Activated naive CD4-positive, alpha-beta T cell treated with anti-CD3 and anti-CD28 coated beads, Interleukin-2, amount 50 U/mL, for 72 hours (primary cell): ENCODE results near the gene DUSP7. TPM values are rescaled to one million over a fixed set of nuclear protein-coding genes. Genes with fewer than 3 reads are reported as not detected.

Experiments used
- ATAC-seq, 2 donors: fragments of 150-1000 bp; cut with Tn5 transposase; 2 replicates each; pipeline ENCODE4 v1.10.0; 2021; ENCODE audit warnings: mild to moderate bottlenecking in 2 of 2, moderate library complexity in 2 of 2
- DNase-seq, 2 donors: peaks; one replicate each; pipeline ENCODE4 v3.0.0; 2021 to 2022; ENCODE audit warnings: low spot score in 2 of 2
- H3K27ac Mint-ChIP-seq, 2 donors: one replicate each; pipeline ENCODE4 v1.8.0; 2022; ENCODE audit warnings: mild to moderate bottlenecking in 2 of 2, mixed read lengths in 2 of 2
- H3K36me3 Mint-ChIP-seq, 2 donors: one replicate each; pipeline ENCODE4 v1.8.0; 2022; ENCODE audit warnings: mixed read lengths in 2 of 2
- H3K9me3 Mint-ChIP-seq, 2 donors: one replicate each; pipeline ENCODE4 v1.8.0; 2022; ENCODE audit warnings: mixed read lengths in 2 of 2
- total RNA-seq, 2 donors: library from RNA; stranded (reverse); gene quantifications; one replicate each; pipeline ENCODE4 v1.2.3, GENCODE V29; 2022

Gene DUSP7
- total RNA-seq, 2 donors from 2014 or later, result 10.8 to 17.5 TPM

DNA sequence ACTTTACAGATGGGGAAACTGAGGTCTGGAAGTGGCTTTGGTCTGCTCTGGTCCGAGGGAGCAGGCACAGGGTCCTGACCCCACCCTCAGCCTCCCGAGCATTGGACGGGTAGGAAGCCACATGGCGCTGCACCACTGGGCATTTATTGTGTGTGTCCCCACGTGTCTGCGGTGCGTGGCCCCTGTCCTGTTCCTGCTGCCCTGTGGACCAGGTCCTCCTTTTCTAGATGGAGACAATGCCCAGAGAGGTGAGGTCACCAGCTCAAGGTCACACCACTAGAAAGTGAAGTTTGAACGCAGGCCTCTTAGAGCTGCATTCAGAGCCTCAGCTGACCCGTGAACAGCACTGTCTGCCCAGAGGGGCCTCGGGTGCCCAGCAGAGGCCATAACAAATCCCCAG is 26.8 kb downstream of the DUSP7 start:
- DNase-seq (no peak), ATAC-seq (no peak)
- Mint-ChIP-seq H3K9me3 (no peaks in the 10 kb centered on the region), H3K27ac (no peak overlapping the region), H3K36me3 (no peaks in the 10 kb centered on the region)

- ATAC-seq (no peak), DNase-seq (no peak)
- Mint-ChIP-seq H3K27ac (no peak overlapping the region), H3K36me3 (no peaks in the 10 kb centered on the region), H3K9me3 (no peaks in the 10 kb centered on the region)
Observed at GRCh38 chr3:52029053-52029452, 27.3 kb downstream of the DUSP7 start.

GRCh38 chr3:52028572-52028971 is 27.8 kb downstream of the DUSP7 start:
- DNase-seq (no peak), ATAC-seq (no peak)
- H3K36me3 Mint-ChIP-seq, result no peaks in the 10 kb centered on the region
- no peaks in the 10 kb centered on the region for H3K9me3 Mint-ChIP-seq
- H3K27ac Mint-ChIP-seq, result no peak overlapping the region

DNA sequence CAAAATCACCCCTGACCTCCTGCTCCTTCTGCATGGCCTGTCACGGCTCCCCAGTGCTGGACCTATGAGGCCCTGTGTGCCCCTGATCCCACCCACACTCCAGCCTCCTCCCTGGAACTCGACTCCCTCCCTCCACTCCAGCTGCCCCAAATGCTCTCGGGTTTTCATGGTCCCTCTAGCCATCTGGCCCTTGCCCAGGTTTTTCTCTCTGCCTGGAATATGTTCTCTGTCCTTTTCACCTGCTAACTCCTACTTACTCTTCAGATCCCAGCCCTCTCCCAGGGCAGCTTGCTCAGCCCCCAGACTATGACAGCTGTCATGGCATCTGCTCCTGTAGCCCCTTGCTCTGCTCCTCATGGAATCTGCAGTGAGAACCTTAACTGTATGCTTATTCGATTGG is 30.3 kb downstream of the DUSP7 start:
- Mint-ChIP-seq H3K27ac (peak overlapping the region in 1 of 2 donors; percentile 37), H3K36me3 (no peaks in the 10 kb centered on the region), H3K9me3 (no peaks in the 10 kb centered on the region)
- ATAC-seq, result no peak
- no peak for DNase-seq

DNA sequence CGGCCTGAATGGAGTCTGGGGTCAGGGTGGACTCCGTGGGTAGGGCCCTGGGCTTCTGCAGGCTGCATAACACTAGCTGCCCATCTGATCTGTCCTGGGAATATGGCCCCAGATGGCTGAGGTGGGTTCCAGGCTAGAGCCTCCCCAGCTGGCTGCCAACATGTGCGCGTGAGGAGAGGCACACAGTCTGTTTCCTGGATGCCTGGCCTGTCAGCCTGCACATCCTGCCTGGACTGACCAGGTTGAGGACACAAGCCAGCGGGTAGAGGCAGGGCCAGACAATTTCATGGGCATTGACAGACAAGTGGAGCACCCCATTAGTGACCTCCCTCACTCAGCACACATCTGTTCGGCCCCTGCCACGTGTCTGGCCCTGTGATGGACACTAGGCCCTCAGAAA is 30.9 kb downstream of the DUSP7 start:
- DNase-seq, result no peak
- ATAC-seq, result no peak
- H3K9me3 Mint-ChIP-seq, result no peaks in the 10 kb centered on the region
- H3K36me3 Mint-ChIP-seq, result no peaks in the 10 kb centered on the region
- no peak overlapping the region for H3K27ac Mint-ChIP-seq

- no peak for DNase-seq
- peak overlapping the region in 1 of 2 donors; percentile 35 for H3K27ac Mint-ChIP-seq
- no peak for ATAC-seq
- H3K9me3 Mint-ChIP-seq, result no peaks in the 10 kb centered on the region
- no peaks in the 10 kb centered on the region for H3K36me3 Mint-ChIP-seq
Observed at GRCh38 chr3:52024765-52025452, 31.5 kb downstream of the DUSP7 start.

DNA sequence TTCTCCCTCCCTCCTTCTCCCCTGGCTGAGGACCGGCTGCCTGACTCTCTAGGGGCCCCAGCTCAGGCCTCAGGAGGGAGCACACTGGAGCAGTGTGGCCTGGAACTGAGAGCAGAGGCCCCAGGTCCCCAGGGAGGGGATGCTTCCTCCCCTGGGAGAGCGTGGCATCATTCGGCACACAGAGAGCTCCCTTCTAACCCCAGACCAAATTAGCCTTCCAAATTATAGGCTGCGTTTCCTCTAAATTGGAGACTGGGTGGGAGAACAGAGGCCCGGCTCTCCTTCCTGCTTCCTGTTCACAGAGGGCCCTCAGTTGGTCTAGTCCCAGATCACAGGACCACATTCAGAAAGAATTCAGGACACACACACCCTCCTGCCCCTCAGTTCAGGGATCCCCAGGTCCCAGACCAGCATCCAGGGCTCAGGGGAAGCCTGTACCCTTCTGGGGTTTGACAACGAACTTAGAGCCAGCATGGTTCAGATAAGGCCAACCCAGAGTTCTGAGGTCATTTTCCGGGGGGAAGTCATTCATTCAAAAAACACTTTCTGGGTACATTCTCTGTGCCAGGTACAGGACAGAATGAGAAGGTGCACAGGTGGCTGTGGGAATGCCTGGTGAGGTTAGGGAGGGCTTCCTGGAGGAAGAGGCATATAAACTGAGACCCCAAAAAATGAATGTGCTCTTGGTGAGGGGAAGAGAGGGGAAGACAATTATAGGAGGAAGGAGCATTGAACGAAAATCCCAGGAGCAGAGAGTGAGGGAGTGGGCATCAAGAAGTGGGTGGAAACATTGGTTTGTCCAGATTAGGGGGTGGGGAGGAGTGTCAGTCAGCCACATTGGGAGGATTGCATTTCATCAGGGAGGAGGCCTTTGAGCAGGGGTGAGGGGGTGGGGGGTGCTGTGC is 32.3 kb downstream of the DUSP7 start:
- Mint-ChIP-seq H3K9me3 (no peaks in the 10 kb centered on the region), H3K36me3 (no peaks in the 10 kb centered on the region)
- ATAC-seq, result no peak

GRCh38 chr3:52023101-52023770 is 33.1 kb downstream of the DUSP7 start:
- H3K36me3 Mint-ChIP-seq, result no peaks in the 10 kb centered on the region
- ATAC-seq (no peak), DNase-seq (no peak)
- H3K9me3 Mint-ChIP-seq, result no peaks in the 10 kb centered on the region
- H3K27ac Mint-ChIP-seq, result no peak overlapping the region

More for the DNA sequence above, 32.3 kb downstream of the DUSP7 start:
- DNase-seq, result no peak
- H3K27ac Mint-ChIP-seq, result peak overlapping the region in 1 of 2 donors; percentile 35

GRCh38 chr3:52022323-52023100 is 33.9 kb downstream of the DUSP7 start:
- Mint-ChIP-seq H3K9me3 (no peaks in the 10 kb centered on the region), H3K36me3 (no peaks in the 10 kb centered on the region), H3K27ac (no peak overlapping the region)
- DNase-seq (no peak), ATAC-seq (no peak)

- H3K36me3 Mint-ChIP-seq, result no peaks in the 10 kb centered on the region
- ATAC-seq (no peak), DNase-seq (no peak)
- H3K9me3 Mint-ChIP-seq, result no peaks in the 10 kb centered on the region
- H3K27ac Mint-ChIP-seq, result peak overlapping the region in 1 of 2 donors; percentile 34
Observed at GRCh38 chr3:52021489-52022268, 34.7 kb downstream of the DUSP7 start.

- no peak for DNase-seq
- no peak overlapping the region for H3K27ac Mint-ChIP-seq
- H3K9me3 Mint-ChIP-seq, result no peaks in the 10 kb centered on the region
- no peaks in the 10 kb centered on the region for H3K36me3 Mint-ChIP-seq
- ATAC-seq, result no peak
Observed at GRCh38 chr3:52020796-52021195, 35.6 kb downstream of the DUSP7 start.

DNA sequence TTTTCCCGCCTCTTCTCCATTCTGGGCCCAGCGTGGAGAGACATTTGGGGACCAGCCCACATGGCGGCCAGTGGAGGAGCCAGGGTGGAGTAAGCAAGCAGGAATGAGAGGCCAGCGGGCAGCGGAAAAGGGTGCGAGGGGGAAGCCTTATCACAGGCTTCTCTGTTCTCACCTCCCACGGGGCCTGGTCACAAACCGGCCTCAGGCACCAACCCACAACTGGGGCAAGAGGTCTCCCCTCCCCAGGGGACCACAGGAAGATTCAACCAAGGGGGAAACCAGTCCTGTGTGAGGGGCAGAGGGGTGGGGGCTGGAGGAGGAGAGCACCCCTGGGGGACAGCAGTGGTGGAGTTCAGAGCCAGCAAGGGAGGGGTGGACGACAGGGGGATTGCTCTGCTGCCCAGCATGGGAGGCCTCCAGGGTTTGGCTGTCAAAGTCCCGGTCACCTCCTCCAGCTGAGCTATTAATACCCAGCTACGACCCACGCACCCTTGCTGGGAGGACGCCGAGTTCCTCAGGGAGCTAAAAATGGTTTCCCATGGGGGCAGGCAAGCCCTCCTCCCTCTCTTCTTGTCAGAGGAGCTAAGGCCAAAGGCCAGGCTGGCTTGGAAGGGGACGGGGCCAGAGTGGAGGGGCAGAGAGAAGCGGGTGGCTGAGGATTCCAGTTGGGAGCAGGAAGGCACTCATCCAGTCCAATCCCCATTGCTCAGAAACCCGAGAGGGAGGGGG is 36.9 kb downstream of the DUSP7 start:
- ATAC-seq, result no peak
- no peaks in the 10 kb centered on the region for H3K9me3 Mint-ChIP-seq
- H3K36me3 Mint-ChIP-seq, result no peaks in the 10 kb centered on the region
- peak overlapping the region in 1 of 2 donors; percentile 55 for H3K27ac Mint-ChIP-seq
- no peak for DNase-seq

- no peaks in the 10 kb centered on the region for H3K36me3 Mint-ChIP-seq
- no peak overlapping the region for H3K27ac Mint-ChIP-seq
- DNase-seq (no peak), ATAC-seq (no peak)
- H3K9me3 Mint-ChIP-seq, result no peaks in the 10 kb centered on the region
Observed at GRCh38 chr3:52018319-52019000, 37.9 kb downstream of the DUSP7 start.

- no peak for DNase-seq
- H3K27ac Mint-ChIP-seq, result no peak overlapping the region
- ATAC-seq, result no peak
- no peaks in the 10 kb centered on the region for H3K36me3 Mint-ChIP-seq
- H3K9me3 Mint-ChIP-seq, result no peaks in the 10 kb centered on the region
Observed at GRCh38 chr3:52017586-52017985, 38.8 kb downstream of the DUSP7 start.
